Activated CD4-positive, alpha-beta T cell treated with anti-CD3 and anti-CD28 coated beads, Interleukin-2, Interleukin-4, amounts not matched to agents 100 ng/mL and 50 ng/mL, durations not matched to agents 16 hours and 8 hours (primary cell): Measurements from ENCODE around the gene CYB5R4.
"Not testable (repeated sequence)": the region's sequence is repeated elsewhere in the genome, so short reads cannot be mapped to it uniquely, and the experiment has no call there.

Experiments
- DNase-seq: peaks from one replicate; pipeline ENCODE4 v3.0.0-alpha.2; 2020; ENCODE audit warnings: low spot score

CYB5R4 gene

GRCh38 chr6:83908813-83909212 lies 49.3 kb downstream of the CYB5R4 start:
- no peak for DNase-seq

DNA sequence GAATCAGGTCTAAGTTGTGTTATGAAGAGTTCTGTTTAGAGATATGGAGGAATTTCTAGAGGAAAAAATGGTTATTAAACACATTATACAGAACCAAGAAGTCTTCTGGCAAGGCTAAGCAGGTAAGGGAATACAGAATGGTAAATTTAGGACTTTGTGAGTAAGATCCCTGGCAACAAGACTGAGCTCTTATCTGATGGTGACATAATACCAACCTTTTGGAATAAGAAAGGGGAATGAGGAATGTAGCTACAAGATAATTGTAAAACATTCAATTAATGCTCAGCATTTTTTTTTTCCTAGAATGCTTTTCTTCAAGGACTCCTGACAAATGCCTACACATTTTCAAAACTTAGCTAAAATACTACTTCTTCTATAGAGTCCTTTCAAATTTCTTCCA lies 51.8 kb downstream of the CYB5R4 start:
- no peak for DNase-seq

GRCh38 chr6:83914953-83915352 lies 55.5 kb downstream of the CYB5R4 start:
- DNase-seq = no peak

DNA sequence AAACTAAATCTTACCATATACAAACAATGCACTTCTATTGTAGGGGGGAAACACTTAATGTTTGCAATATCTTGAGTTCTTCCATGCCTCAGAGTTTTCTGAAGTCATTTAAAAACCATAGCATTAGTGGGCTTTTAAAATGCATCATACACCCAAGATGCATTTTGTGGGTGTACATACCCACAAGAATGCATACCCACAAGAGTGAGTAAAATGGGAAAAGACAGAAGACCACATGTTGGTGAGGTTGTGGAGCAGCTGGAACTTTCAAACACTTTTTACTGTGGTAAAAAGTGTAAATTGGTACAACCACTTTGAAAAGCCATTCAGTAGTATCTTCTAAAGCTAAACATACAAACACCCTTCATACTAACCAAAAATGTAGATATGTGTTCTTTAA lies 57.5 kb downstream of the CYB5R4 start:
- no peak for DNase-seq

DNA sequence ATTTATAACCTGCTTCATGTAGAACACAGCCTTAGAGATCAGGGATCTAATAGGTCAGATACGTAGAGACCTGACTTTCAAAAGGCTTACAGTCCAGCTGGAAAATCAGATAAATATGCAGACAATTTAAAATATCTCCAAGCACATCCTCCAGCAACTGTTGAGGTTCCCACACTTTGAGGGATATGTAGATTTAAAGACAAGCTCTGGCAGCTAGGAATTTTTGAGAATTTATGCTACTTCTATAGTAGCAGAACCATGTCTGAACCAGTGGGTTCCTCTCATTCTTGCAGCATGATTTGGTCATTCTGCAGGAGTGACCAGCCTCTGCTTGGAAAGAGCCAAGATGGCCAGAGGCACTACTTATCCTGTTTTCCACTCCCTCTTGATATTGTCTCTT lies 60.5 kb downstream of the CYB5R4 start:
- DNase-seq = no peak

DNA sequence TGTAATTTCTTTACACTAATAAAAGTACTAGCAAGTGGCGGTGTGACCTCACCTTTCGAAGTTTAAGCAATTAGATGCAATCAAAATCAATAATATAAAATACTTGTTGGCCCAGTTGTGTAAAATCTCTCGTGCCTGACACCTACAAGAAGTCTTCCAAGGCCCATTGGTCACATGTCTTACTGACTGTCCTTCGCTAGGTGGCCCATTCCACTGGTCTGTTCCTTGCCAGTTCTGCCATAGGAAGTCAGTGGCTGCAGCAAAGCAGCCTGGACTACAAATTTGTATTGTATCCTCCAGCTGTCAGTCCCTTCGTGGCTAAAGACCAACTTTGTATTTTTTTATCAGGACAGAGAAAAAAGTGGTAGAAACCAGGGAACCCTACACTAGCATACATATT lies 61.8 kb downstream of the CYB5R4 start:
- no peak for DNase-seq

DNA sequence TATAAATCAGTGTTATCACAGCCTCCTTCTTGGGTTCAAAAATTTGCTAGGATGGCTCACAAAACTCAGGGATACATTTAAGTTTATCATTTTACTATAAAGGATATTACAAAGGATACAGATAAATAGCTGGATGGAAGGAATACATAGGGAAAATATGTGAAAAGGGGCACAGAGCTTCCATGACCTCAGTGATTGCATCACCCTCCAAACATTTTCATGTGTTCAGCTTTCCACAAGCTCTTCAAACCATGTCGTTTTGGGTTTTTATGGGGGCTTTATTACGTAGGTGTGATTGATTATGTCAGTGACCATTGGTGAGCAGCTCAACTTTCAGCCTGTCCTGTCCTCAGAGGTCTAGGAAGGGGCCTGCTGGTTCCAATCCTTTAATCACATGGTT lies 68.0 kb downstream of the CYB5R4 start:
- no peak for DNase-seq

DNA sequence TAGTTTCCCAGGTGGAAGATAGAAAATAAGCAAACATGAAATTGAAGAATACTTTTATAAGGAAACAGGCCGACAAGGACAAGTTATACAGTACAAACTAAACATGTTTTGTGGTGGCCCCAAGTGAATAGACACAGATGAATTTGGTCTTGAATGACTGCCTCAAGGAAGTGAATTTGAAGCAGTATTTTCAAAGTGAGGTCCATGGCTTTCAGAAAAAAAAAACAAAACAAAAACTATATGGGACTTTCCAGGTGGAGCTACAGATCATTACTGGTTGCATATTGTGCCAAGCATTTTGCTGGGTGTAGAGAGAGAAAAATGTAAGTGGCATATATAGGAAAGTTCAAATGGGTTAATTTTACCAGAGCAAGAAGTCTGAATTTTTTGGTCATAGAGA lies 68.8 kb downstream of the CYB5R4 start:
- DNase-seq = no peak

GRCh38 chr6:83946201-83946833 lies 86.8 kb downstream of the CYB5R4 start:
- DNase-seq = not testable (repeated sequence)

DNA sequence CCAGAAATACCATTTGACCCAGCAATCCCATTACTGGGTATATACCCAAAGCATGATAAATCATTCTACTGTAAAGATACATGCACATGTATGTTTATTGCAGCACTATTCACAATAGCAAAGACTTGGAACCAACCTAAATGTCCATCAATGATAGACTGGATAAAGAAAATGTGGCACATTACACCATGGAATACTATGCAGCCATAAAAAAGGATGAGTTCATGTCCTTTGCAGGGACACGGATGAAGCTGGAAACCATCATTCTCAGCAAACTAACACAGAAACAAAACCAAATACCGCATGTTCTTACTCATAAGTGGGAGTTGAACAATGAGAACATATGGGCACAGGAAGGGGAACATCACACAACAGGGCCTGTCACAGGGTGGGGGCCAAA lies 88.5 kb downstream of the CYB5R4 start:
- not testable (repeated sequence) for DNase-seq

GRCh38 chr6:83948851-83949250 lies 89.4 kb downstream of the CYB5R4 start:
- no peak for DNase-seq

GRCh38 chr6:83951423-83951822 lies 91.9 kb downstream of the CYB5R4 start:
- not testable (repeated sequence) for DNase-seq

DNA sequence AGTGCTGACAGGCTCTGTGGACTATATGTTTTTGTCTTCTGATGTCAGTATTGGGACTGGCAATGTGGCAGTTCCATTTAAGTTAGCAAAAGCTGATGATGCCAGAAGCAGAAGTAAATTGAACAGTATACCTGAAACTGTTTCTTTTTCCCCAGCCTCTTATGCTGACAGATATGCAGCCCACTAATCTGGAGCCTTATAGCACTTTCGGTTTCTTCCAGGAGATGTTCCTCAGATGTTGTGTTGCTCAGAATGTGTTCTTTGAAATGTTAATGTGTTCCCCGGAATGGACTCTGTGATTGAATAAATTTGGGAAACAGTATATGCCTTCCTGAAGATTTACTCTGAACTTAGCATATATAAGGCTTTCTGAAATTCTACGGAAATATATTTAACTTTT lies 93.3 kb downstream of the CYB5R4 start:
- no peak for DNase-seq

DNA sequence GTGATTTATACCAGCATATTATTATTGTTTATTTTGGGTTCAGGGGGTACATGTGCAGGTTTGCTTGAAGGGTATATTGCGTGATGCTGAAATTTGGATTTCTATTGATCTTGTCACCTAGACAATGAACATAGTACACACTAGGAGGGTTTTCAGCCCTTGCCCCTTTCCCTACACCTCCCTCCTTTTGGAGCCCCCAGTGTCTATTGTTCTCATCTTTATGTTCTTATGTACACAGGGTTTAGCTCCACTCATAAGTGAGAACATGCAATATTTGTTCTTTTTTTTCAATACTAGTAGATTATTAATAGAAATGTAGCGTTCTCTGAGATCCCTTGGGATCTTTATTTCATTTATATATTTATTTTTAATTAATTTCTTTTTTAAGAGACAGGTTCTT lies 94.9 kb downstream of the CYB5R4 start:
- no peak for DNase-seq

DNA sequence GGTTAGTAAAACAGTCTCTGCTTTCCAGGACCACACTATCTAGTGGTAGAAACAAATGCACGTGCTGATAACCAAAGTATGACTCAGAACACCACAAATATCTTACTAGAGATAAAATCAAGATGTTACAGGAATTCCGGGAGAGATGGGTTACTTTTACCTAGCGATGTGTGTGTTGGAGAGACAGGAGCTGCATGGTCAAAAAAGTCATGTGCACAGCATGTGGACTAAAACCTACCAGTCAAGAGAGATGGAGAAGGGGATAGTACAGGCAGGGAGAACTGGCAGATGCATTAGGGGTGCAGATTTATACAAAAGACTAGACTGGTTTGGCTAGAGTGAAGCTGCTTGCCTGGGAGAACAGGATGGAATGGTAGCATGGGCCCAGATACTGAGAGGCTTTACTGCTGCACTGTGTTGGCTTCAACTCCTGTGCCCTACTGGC lies 98.8 kb downstream of the CYB5R4 start:
- no peak for DNase-seq

GRCh38 chr6:83960664-83961063 lies 101.2 kb downstream of the CYB5R4 start:
- peak; percentile 57 for DNase-seq

DNA sequence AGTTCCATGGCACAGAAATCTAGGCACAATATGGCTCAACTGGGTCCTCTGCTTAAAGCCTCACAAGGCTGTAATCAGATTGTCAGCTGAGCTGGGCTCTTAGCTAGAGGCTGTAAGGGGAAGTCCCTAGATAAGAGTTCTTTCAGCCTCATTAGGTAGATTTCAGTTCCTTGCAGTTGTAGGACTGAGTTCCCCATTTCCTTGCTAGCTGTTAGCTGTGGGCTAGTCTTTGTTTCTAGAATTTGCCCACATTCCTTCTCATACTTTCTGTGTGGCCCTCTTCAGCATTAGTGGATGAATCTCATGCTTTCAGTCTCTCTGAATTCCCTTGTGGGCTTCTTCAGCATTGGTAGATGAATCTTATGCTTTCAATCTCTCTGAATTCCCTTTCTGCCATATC lies 103.1 kb downstream of the CYB5R4 start:
- no peak for DNase-seq

DNA sequence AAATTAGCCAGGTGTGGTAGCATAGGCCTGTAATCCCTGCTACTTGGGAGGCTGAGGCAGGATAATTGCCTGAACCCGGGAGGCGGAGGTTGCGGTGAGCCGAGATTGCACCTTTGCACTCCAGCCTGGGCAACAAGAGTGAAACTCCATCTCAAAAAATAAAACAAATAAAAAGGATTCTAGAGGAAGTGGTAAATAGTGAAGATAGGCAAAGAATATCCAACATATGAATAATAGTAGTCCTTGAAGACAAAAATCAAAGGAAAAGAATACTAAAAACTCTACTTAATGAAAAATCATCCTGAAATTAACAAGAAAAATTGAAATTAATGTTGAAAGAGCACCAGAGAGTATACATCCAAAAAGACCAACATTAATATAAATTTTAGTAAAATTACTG lies 107.0 kb downstream of the CYB5R4 start:
- DNase-seq = no peak

DNA sequence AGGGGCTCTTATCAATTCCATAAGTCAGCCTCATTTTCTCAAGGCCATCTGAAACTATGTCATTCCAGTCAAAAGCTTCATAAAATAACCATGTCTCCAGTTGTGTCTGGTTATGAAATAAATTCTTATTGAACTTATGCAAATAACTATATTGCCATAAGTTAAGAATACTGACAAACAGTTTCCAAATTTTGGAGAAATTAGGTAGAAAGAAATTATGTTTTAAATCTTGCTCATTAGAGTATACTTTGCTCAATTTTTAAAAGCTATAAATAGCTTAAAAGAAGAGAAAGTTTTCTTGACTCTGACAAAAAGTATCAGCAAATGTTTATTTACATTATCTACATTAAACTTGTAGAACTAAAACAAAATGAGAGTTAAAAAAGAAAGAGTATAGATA lies 111.1 kb downstream of the CYB5R4 start:
- DNase-seq = no peak

GRCh38 chr6:83974409-83975050 lies 115.0 kb downstream of the CYB5R4 start:
- no peak for DNase-seq

DNA sequence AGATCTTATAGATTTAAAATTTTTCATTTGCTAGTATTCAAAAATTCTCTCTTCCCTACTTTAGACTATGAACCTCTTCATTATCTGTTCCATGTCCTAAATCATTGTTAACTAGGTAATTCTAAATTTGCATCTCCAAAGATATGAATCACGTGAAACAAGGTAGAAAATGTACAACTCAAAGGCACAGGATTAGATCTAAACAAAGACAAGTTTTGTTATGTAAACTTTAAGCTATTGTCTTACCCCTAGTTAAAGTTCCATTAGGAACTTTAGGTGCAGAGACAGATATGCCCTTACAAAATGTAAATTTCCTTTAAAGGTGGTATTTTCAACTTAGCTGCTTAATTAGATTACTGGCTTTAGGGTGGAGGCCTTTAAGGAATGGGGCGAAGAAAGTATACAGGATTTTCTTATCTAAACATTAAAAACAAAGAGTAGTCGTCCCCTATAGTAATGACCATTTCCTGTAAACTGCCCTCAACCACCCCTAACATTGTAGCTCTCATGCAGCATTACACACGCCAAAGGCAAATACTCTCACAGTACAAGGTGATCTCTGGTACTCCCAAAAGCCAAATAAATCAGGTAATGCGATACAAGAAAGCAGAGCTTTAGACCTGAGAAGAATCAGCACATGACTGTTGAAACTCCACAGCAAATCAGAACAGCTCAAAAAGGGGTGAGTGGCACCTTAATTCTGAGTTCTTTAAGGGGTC lies 116.7 kb downstream of the CYB5R4 start:
- DNase-seq = no peak

GRCh38 chr6:83976871-83977270 lies 117.4 kb downstream of the CYB5R4 start:
- DNase-seq = no peak

DNA sequence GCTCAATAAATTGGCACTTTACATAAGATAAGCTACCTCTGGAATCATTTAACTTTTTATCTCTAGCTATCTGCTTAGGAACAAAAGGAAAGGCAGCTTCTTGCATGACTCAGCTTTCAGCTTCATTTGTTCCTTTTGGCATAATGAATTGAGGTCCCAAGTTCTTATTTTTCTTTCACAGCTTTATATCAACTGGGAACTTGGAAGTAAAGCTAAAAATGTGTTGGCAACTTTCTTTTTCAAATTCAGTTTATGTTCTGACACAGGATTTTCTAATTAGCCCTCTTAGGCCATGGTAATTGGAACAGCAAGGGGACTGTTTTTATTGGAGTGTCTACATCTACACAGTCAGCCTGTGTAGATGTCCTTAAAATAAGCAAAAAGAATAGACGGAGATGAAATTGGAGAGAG lies 118.8 kb downstream of the CYB5R4 start:
- no peak for DNase-seq
